Measurements from ENCODE around the gene GHRHR.

Gene GHRHR

GRCh38 chr7:30980194-30980593 lies 16.4 kb downstream of the GHRHR start:
- DNase-seq: no peak
- H3K4me1 ChIP-seq (ENCODE audit: low read length): peaks cover 2% of the 10 kb centered on the region
- no peaks in the 10 kb centered on the region for H3F3A ChIP-seq (ENCODE audit: insufficient read depth, low read length)
- H2AFZ ChIP-seq (ENCODE audit: low read length): no peak overlapping the region
- no peak overlapping the region for H3K27ac ChIP-seq (ENCODE audit: low read length)
- no peaks in the 10 kb centered on the region for H3K9me3 ChIP-seq (replicated peaks; ENCODE audit: insufficient read depth, low read length)
- no peak overlapping the region for H3K4me2 ChIP-seq (ENCODE audit: low read depth, low read length)
- H3K4me3 ChIP-seq (ENCODE audit: low read length): no peak overlapping the region
- no peaks in the 10 kb centered on the region for H3K36me3 ChIP-seq (replicated peaks; ENCODE audit: insufficient read depth, low read length)
- H3K27me3 ChIP-seq (replicated peaks; ENCODE audit: insufficient read depth, low read length): no peaks in the 10 kb centered on the region
- H3K79me2 ChIP-seq (ENCODE audit: low read length): no peaks in the 10 kb centered on the region
- no peaks in the 10 kb centered on the region for H4K20me1 ChIP-seq (ENCODE audit: insufficient read depth, low read length)
- TF ChIP-seq CTCF (IDR thresholded peaks at IDR 0.05; ENCODE audit: low read length): no peak
- no peak for TF ChIP-seq EZH2phosphoT487 (IDR thresholded peaks at IDR 0.05; ENCODE audit: low read length)
- no peak for TF ChIP-seq EZH2 (optimal IDR thresholded peaks at IDR 0.05; ENCODE audit: low read depth, low read length)
- H3K9me2 ChIP-seq (replicated peaks; ENCODE audit: insufficient read depth, low read length): no peaks in the 10 kb centered on the region
- H3K9ac ChIP-seq (ENCODE audit: low read length): no peak overlapping the region

GRCh38 chr7:30980751-30981150 lies 17.0 kb downstream of the GHRHR start:
- TF ChIP-seq EZH2phosphoT487 (IDR thresholded peaks at IDR 0.05; ENCODE audit: low read length) (no peak), EZH2 (optimal IDR thresholded peaks at IDR 0.05; ENCODE audit: low read depth, low read length) (no peak), CTCF (IDR thresholded peaks at IDR 0.05; ENCODE audit: low read length) (no peak)
- H3K4me1 ChIP-seq (ENCODE audit: low read length): no peaks in the 10 kb centered on the region

GRCh38 chr7:30983042-30983913 lies 19.5 kb downstream of the GHRHR start:
- Histone ChIP-seq H3K27me3 (replicated peaks; ENCODE audit: insufficient read depth, low read length) (no peaks in the 10 kb centered on the region), H3K9me3 (replicated peaks; ENCODE audit: insufficient read depth, low read length) (no peaks in the 10 kb centered on the region), H3K79me2 (ENCODE audit: low read length) (no peaks in the 10 kb centered on the region), H3K27ac (ENCODE audit: low read length) (no peak overlapping the region), H3K4me3 (ENCODE audit: low read length) (no peak overlapping the region; the same call in 1 of the 2 replicates), H3K36me3 (replicated peaks; ENCODE audit: insufficient read depth, low read length) (no peaks in the 10 kb centered on the region), H3K9ac (ENCODE audit: low read length) (no peak overlapping the region), H3F3A (ENCODE audit: insufficient read depth, low read length) (no peaks in the 10 kb centered on the region), H4K20me1 (ENCODE audit: insufficient read depth, low read length) (no peaks in the 10 kb centered on the region), H3K4me2 (ENCODE audit: low read depth, low read length) (peak overlapping the region; percentile 57), H2AFZ (ENCODE audit: low read length) (peak overlapping the region; percentile 64), H3K9me2 (replicated peaks; ENCODE audit: insufficient read depth, low read length) (no peaks in the 10 kb centered on the region), H3K4me1 (ENCODE audit: low read length) (no peaks in the 10 kb centered on the region)
- DNase-seq: peak; percentile 77
- TF ChIP-seq CTCF (IDR thresholded peaks at IDR 0.05; ENCODE audit: low read length) (peak; percentile 93), EZH2phosphoT487 (IDR thresholded peaks at IDR 0.05; ENCODE audit: low read length) (no peak)

More at GRCh38 chr7:30980751-30981150, 17.0 kb downstream of the GHRHR start:
- Histone ChIP-seq H3K79me2 (ENCODE audit: low read length) (no peaks in the 10 kb centered on the region), H2AFZ (ENCODE audit: low read length) (no peak overlapping the region), H3K9me2 (replicated peaks; ENCODE audit: insufficient read depth, low read length) (no peaks in the 10 kb centered on the region), H3K4me2 (ENCODE audit: low read depth, low read length) (no peak overlapping the region), H3K9me3 (replicated peaks; ENCODE audit: insufficient read depth, low read length) (no peaks in the 10 kb centered on the region), H3K27me3 (replicated peaks; ENCODE audit: insufficient read depth, low read length) (no peaks in the 10 kb centered on the region), H4K20me1 (ENCODE audit: insufficient read depth, low read length) (no peaks in the 10 kb centered on the region), H3K36me3 (replicated peaks; ENCODE audit: insufficient read depth, low read length) (no peaks in the 10 kb centered on the region), H3K4me3 (ENCODE audit: low read length) (no peak overlapping the region), H3F3A (ENCODE audit: insufficient read depth, low read length) (no peaks in the 10 kb centered on the region), H3K27ac (ENCODE audit: low read length) (no peak overlapping the region), H3K9ac (ENCODE audit: low read length) (no peak overlapping the region)
- DNase-seq: no peak
